ENCODE data around the gene ZNF385B.

DNA sequence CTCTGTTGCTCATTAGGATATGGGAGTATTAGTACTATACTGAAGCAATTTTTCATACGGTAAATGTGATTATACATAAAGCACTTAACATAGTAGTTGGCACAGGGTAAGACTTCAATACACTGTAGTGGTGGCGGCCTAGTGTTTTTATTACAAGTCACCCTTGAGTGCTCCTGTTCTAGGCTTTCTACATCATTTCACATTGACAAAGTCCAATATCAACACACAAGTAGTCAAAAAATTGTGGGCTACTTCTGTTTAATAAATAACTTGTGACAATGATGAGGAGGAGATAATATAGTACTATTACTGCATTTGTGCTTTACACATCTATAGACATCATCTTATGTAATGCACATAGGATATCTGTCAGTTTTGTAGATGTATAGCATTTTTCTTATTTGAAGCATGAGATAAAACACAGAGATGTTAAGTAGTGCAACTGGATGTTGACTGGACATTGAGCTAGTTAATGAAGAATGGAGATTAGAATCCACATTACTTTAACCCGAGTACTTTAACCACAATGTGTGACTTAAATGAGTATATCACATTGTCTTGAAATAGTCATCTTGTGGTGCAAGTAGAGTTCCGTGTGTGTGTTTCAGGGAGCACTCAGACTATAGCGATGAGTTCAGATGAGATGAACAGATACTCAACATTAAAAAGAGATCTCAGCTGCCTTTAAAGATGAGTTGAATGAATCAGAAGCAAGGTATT is 134.8 kb downstream of the ZNF385B start:
- TF ChIP-seq CTCF (IDR thresholded peaks at IDR 0.05) (no peak), POLR2AphosphoS5 (IDR thresholded peaks at IDR 0.05) (no peak), POLR2A (IDR thresholded peaks at IDR 0.05) (no peak), EP300 (IDR thresholded peaks at IDR 0.05) (no peak)
